ENCODE data around the gene ECEL1.
A peak's percentile ranks its signal among the peaks of the same experiment; 100 is the strongest.
"Not testable (repeated sequence)": the region's sequence is repeated elsewhere in the genome, so short reads cannot be mapped to it uniquely, and the experiment has no call there.

DNA sequence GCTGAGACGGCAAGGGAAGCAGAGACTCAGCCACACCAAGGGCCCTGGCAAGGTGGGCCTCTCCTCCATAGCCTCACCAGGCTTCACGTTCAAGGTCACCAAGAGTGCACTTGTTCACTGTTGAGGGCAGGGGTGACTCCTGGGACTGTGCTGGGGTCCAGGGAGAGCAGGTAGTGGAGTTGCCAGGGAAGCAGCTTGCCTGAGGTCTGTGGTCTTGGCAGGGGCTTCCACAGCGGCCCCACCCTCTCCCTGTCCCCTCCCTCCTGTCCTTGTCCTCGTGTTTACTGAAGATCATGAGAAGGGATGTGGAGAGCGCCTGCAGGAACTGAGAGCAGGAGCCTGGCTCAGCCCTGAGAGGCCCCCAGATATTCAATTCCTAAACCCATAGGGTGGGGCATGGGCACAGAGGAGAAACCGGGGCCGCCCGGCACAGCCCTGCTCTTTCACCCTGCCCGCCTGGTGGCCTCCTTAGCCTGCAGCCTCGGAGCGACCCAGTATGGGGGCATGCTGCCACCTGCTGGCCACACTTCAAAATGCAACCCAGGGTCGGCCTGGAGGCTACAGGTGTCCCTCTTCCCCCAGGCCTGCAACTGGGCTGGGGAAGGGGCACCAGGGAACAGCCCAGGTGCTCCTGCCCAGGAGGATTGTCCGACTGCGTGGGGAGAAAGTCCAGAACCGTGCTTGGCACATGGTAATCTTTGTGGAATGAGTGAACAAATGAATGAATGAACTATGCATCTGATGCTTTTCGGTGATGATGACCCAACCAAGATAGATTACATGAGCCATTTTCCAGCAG is 47.2 kb downstream of the ECEL1 start:
- TF ChIP-seq, protein P1, sequence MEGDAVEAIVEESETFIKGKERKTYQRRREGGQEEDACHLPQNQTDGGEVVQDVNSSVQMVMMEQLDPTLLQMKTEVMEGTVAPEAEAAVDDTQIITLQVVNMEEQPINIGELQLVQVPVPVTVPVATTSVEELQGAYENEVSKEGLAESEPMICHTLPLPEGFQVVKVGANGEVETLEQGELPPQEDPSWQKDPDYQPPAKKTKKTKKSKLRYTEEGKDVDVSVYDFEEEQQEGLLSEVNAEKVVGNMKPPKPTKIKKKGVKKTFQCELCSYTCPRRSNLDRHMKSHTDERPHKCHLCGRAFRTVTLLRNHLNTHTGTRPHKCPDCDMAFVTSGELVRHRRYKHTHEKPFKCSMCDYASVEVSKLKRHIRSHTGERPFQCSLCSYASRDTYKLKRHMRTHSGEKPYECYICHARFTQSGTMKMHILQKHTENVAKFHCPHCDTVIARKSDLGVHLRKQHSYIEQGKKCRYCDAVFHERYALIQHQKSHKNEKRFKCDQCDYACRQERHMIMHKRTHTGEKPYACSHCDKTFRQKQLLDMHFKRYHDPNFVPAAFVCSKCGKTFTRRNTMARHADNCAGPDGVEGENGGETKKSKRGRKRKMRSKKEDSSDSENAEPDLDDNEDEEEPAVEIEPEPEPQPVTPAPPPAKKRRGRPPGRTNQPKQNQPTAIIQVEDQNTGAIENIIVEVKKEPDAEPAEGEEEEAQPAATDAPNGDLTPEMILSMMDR (IDR thresholded peaks at IDR 0.05; ENCODE audit: insufficient read depth, low read depth, low read length): peak; percentile 55
- TF ChIP-seq EZH2 (IDR thresholded peaks at IDR 0.05; ENCODE audit: insufficient read depth, low read length): not testable (repeated sequence)
